H54 (cell line): ENCODE results near the gene GADD45B.

Experiments
- DNase-seq: peaks from one replicate; pipeline ENCODE4 v3.0.0; 2011; ENCODE audit warnings: low spot score, mixed read lengths; ENCODE audit not compliant: insufficient read length
- FAIRE-seq: peaks from 3 replicates; lab custom pipeline; 2011; peaks lifted over from hg19 to GRCh38; lab: Jason Lieb, UNC
- POLR2A ChIP-seq: IDR thresholded peaks from 2 replicates; pipeline ENCODE4 v1.6.1; 2011; ENCODE audit warnings: low read depth, mild to moderate bottlenecking, low read length

GADD45B gene

GRCh38 chr19:2434721-2435265, 41.1 kb upstream of the GADD45B start:
- DNase-seq (no peak), FAIRE-seq (no peak)
- no peak for TF ChIP-seq POLR2A

- DNase-seq, result no peak
- no peak for FAIRE-seq
- TF ChIP-seq POLR2A, result no peak
These were observed 39.5 kb upstream of the GADD45B start for GRCh38 chr19:2436384-2436783.

GRCh38 chr19:2436926-2437325, 39.0 kb upstream of the GADD45B start:
- FAIRE-seq, result no peak
- TF ChIP-seq POLR2A, result no peak
- DNase-seq, result no peak

- no peak for TF ChIP-seq POLR2A
- DNase-seq (no peak), FAIRE-seq (no peak)
These were observed 37.7 kb upstream of the GADD45B start for GRCh38 chr19:2438178-2438577.

GRCh38 chr19:2440515-2440914, 35.4 kb upstream of the GADD45B start:
- no peak for FAIRE-seq
- no peak for TF ChIP-seq POLR2A
- DNase-seq, result no peak

GRCh38 chr19:2441096-2441752, 34.7 kb upstream of the GADD45B start:
- FAIRE-seq (no peak), DNase-seq (no peak)
- TF ChIP-seq POLR2A, result no peak

- no peak for TF ChIP-seq POLR2A
- DNase-seq, result no peak
- no peak for FAIRE-seq
These were observed 32.7 kb upstream of the GADD45B start for GRCh38 chr19:2443116-2443784.

- no peak for TF ChIP-seq POLR2A
- DNase-seq, result no peak
- FAIRE-seq, result no peak
These were observed 32.1 kb upstream of the GADD45B start for GRCh38 chr19:2443785-2444182.

- FAIRE-seq, result no peak
- TF ChIP-seq POLR2A, result no peak
- DNase-seq, result no peak
These were observed 31.5 kb upstream of the GADD45B start for GRCh38 chr19:2444251-2445002.

- FAIRE-seq (no peak), DNase-seq (no peak)
- TF ChIP-seq POLR2A, result no peak
These were observed 29.5 kb upstream of the GADD45B start for GRCh38 chr19:2446381-2446780.

GRCh38 chr19:2449019-2449418, 26.9 kb upstream of the GADD45B start:
- no peak for TF ChIP-seq POLR2A
- no peak for DNase-seq
- FAIRE-seq, result no peak

- no peak for FAIRE-seq
- DNase-seq, result no peak
- TF ChIP-seq POLR2A, result no peak
These were observed 24.8 kb upstream of the GADD45B start for GRCh38 chr19:2451138-2451537.

GRCh38 chr19:2451741-2452140, 24.2 kb upstream of the GADD45B start:
- DNase-seq (no peak), FAIRE-seq (no peak)

GRCh38 chr19:2453431-2454025, 22.4 kb upstream of the GADD45B start:
- no peak for TF ChIP-seq POLR2A
- DNase-seq, result no peak
- no peak for FAIRE-seq

More at GRCh38 chr19:2451741-2452140, 24.2 kb upstream of the GADD45B start:
- no peak for TF ChIP-seq POLR2A
